Measurements from ENCODE around the gene OR1L6. TPM values are rescaled to one million over a fixed set of nuclear protein-coding genes. Genes with fewer than 3 reads are reported as not detected.

Gene OR1L6
- total and polyA plus RNA-seq, 2 of the 13 experiments (the other 11 are each of a cell fraction or from before 2014, with no cell fraction given), result not detected

DNA sequence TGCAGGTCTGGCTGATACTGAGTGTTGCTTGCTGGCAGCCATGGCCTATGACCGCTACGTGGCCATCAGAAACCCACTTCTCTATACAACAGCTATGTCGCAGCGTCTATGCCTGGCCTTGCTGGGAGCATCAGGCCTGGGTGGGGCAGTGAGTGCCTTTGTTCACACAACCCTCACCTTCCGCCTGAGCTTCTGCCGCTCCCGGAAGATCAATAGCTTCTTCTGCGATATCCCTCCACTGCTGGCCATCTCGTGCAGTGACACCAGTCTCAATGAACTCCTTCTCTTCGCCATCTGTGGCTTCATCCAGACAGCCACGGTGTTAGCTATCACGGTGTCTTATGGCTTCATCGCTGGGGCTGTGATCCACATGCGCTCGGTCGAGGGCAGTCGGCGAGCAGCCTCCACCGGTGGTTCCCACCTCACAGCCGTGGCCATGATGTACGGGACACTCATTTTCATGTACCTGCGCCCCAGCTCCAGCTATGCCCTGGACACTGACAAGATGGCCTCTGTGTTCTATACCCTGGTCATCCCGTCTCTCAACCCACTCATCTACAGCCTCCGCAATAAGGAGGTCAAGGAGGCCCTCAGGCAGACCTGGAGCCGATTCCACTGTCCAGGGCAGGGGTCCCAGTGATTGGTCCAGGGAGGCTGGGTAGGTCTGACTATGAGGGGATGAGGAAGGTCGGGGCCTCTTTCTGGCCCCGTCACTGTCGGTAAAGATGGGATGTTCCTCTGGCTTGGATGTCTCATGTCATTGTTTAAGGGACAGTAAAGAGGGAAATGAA, 47.3 kb downstream of the OR1L6 start (continued):
- TF ChIP-seq, protein P1, sequence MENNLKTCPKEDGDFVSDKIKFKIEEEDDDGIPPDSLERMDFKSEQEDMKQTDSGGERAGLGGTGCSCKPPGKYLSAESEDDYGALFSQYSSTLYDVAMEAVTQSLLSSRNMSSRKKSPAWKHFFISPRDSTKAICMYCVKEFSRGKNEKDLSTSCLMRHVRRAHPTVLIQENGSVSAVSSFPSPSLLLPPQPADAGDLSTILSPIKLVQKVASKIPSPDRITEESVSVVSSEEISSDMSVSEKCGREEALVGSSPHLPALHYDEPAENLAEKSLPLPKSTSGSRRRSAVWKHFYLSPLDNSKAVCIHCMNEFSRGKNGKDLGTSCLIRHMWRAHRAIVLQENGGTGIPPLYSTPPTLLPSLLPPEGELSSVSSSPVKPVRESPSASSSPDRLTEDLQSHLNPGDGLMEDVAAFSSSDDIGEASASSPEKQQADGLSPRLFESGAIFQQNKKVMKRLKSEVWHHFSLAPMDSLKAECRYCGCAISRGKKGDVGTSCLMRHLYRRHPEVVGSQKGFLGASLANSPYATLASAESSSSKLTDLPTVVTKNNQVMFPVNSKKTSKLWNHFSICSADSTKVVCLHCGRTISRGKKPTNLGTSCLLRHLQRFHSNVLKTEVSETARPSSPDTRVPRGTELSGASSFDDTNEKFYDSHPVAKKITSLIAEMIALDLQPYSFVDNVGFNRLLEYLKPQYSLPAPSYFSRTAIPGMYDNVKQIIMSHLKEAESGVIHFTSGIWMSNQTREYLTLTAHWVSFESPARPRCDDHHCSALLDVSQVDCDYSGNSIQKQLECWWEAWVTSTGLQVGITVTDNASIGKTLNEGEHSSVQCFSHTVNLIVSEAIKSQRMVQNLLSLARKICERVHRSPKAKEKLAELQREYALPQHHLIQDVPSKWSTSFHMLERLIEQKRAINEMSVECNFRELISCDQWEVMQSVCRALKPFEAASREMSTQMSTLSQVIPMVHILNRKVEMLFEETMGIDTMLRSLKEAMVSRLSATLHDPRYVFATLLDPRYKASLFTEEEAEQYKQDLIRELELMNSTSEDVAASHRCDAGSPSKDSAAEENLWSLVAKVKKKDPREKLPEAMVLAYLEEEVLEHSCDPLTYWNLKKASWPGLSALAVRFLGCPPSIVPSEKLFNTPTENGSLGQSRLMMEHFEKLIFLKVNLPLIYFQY (CRISPR knock-in tag; IDR thresholded peaks at IDR 0.05; ENCODE audit: borderline replicate concordance), result no peak
- no peak for TF ChIP-seq BHLHE40 (IDR thresholded peaks at IDR 0.05; ENCODE audit: low read length)

DNA sequence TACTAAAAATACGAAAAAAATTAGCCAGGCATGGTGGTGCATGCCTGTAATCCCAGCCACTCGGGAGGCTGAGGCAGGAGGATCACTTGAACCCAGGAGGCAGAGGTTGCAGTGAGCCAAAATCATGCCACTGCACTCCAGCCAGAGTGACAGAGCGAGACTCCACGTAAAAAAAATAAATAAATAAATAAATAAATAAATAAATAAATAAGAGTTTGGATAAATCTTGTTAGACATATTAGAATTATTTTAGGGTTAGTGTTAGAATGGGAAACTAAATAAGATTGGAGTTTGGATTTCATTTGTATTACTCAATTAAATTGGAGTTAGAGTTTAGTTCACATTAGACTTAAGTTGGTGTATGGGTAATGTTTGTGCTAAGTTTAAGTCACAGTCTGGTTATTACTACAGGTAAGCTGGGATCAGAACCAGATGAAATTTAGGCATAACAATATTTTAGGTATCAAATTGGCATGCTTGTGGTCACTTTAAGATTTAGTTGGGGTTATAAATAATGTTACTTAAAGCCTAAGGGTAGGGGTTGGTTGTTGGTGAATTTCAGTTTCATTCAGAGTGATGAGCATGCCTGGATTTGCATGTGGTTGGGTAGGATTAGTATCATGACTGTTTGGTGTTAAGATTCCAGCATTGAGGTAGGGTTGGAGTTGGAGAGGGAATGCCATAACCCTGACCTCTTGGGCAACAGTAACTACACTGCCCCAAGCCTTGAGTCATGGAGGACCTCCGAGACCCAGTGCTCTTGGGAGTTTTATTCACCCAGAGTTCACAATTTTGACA, 50.0 kb downstream of the OR1L6 start:
- ATAC-seq (no peak), DNase-seq (ENCODE audit: low spot score) (no peak), FAIRE-seq (no peak)
- H3K9me3 ChIP-seq (ENCODE audit: low read length), result no peaks in the 10 kb centered on the region
- H4K20me1 ChIP-seq (ENCODE audit: insufficient read depth, low read length), result no peaks in the 10 kb centered on the region
- H3K27ac ChIP-seq (ENCODE audit: extremely low read length, insufficient read depth, low read length), result no peak overlapping the region
- H3K36me3 ChIP-seq (replicated peaks in 1 of 2; ENCODE audit: control insufficient read depth in 1 of 2, insufficient read depth in 2 of 2, low read length in 2 of 2), result no peaks in the 10 kb centered on the region
- H3K79me2 ChIP-seq (ENCODE audit: insufficient read depth, low read length), result no peaks in the 10 kb centered on the region
- H3K4me2 ChIP-seq (ENCODE audit: low read depth, low read length), result no peak overlapping the region
- no TSS peak for BruUV-seq (replicated peaks)
- POLR2A ChIA-PET, result no interaction called here
- no peaks in the 10 kb centered on the region for H3K27me3 ChIP-seq (ENCODE audit: control insufficient read depth in 1 of 2, insufficient read depth in 2 of 2, low read length in 2 of 2)
- no peaks in the 10 kb centered on the region for H3K4me1 ChIP-seq (ENCODE audit: insufficient read depth, low read length)
- H3K4me3 ChIP-seq (replicated peaks in 1 of 3; ENCODE audit: insufficient read depth in 1 of 3, low read depth in 2 of 3, low read length in 3 of 3), result no peak overlapping the region
- H2AFZ ChIP-seq (ENCODE audit: low read length), result no peak overlapping the region
- CTCF ChIA-PET (ENCODE audit: low intra/inter-chr PET ratio, low total read pairs), result no interaction called here
- WGBS (ENCODE audit: low lambda C conversion rate), result 22% methylated on average over 5 of the region's 5 CpGs
- intact Hi-C loops (cut with micrococcal nuclease; ENCODE audit: unreplicated experiment) (no loop called here), in situ Hi-C loops (cut with HindIII; ENCODE audit: extremely low pct_ligation_motif_present, low pct_unique_long_range_greater_than_20kb) (no loop called here)
- TF ChIP-seq, protein P2, sequence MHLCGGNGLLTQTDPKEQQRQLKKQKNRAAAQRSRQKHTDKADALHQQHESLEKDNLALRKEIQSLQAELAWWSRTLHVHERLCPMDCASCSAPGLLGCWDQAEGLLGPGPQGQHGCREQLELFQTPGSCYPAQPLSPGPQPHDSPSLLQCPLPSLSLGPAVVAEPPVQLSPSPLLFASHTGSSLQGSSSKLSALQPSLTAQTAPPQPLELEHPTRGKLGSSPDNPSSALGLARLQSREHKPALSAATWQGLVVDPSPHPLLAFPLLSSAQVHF (CRISPR knock-in tag; IDR thresholded peaks at IDR 0.05), result no peak
- TF ChIP-seq, protein P3, sequence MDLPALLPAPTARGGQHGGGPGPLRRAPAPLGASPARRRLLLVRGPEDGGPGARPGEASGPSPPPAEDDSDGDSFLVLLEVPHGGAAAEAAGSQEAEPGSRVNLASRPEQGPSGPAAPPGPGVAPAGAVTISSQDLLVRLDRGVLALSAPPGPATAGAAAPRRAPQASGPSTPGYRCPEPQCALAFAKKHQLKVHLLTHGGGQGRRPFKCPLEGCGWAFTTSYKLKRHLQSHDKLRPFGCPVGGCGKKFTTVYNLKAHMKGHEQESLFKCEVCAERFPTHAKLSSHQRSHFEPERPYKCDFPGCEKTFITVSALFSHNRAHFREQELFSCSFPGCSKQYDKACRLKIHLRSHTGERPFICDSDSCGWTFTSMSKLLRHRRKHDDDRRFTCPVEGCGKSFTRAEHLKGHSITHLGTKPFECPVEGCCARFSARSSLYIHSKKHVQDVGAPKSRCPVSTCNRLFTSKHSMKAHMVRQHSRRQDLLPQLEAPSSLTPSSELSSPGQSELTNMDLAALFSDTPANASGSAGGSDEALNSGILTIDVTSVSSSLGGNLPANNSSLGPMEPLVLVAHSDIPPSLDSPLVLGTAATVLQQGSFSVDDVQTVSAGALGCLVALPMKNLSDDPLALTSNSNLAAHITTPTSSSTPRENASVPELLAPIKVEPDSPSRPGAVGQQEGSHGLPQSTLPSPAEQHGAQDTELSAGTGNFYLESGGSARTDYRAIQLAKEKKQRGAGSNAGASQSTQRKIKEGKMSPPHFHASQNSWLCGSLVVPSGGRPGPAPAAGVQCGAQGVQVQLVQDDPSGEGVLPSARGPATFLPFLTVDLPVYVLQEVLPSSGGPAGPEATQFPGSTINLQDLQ (CRISPR knock-in tag; IDR thresholded peaks at IDR 0.05), result no peak
- H3K9ac ChIP-seq (ENCODE audit: insufficient read depth, low read depth, low read length), result no peak overlapping the region

Data from HepG2 (cell line).